ENCODE data around the gene MEI1.

- TF ChIP-seq CTCF (IDR thresholded peaks at IDR 0.05) = no peak
- TF ChIP-seq POLR2A (IDR thresholded peaks at IDR 0.05) = no peak
Measured at GRCh38 chr22:41779929-41780505, 80.7 kb downstream of the MEI1 start.

Measured in prostate gland (tissue), 2 donors.